ENCODE results near the gene ELK4.

GRCh38 chr1:205585835-205586785 lies 45.7 kb downstream of the ELK4 start:
- no peak for TF ChIP-seq POLR2A (IDR thresholded peaks at IDR 0.05)
- TF ChIP-seq, protein P1, sequence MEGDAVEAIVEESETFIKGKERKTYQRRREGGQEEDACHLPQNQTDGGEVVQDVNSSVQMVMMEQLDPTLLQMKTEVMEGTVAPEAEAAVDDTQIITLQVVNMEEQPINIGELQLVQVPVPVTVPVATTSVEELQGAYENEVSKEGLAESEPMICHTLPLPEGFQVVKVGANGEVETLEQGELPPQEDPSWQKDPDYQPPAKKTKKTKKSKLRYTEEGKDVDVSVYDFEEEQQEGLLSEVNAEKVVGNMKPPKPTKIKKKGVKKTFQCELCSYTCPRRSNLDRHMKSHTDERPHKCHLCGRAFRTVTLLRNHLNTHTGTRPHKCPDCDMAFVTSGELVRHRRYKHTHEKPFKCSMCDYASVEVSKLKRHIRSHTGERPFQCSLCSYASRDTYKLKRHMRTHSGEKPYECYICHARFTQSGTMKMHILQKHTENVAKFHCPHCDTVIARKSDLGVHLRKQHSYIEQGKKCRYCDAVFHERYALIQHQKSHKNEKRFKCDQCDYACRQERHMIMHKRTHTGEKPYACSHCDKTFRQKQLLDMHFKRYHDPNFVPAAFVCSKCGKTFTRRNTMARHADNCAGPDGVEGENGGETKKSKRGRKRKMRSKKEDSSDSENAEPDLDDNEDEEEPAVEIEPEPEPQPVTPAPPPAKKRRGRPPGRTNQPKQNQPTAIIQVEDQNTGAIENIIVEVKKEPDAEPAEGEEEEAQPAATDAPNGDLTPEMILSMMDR (IDR thresholded peaks at IDR 0.05), result no peak

All from thyroid gland (tissue), 4 donors.